Astrocyte of the hippocampus (primary cell): ENCODE data around the gene CHTF18.

Experiments used
- DNase-seq: peaks from one replicate; pipeline ENCODE4 v3.0.0; 2011; ENCODE audit warnings: low read depth, low spot score

Gene CHTF18

DNA sequence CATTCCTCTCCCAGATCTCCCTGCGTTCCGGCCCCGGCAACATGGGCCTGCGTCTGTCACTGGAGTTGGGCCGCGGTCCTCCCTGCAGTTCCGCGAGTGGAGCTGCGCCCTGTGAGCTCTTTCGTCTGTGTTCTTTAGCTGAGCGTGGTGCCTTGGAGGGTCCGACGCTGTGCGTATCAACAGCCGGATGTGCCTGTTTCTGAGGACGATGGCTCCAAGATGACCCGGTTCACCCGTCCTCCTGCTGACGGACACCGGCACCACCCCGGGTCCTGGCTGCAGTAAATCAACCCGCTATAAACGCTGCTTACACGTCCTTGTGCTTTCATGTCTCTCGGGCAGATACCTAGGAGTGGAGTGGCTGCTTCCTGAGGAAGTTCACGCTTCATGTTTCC is 56.9 kb downstream of the CHTF18 start:
- no peak for DNase-seq

DNA sequence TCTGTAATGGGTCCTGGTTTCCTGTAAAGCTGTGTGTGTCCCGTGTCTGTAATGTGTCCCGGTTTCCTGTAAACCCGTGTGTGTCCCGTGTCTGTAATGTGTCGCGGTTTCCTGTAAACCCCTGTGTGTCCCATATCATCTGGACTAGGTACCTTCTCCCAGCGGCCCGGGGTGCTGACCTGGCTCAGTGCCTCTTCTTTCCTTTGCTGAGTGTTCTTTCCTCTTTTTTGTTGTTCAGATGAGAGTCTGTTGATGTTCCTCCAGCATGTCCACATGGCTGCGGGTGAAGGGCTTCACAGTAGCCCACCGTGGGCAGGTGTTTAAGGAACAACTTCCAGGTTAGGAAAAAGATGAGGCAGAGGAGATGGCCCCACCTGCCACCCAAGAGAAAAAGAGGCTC is 58.7 kb downstream of the CHTF18 start:
- DNase-seq = no peak
